Limb (tissue), 2 donors: ENCODE results near the gene TSR1.

Source experiments
- DNase-seq, 2 donors: peaks; one replicate each; pipeline ENCODE4 v3.0.0-alpha.2; 2016; ENCODE audit errors: extremely low spot score in 2 of 2

The TSR1 gene

GRCh38 chr17:2336215-2336851 is at the start of gene TSR1:
Gene TSR1, minus strand, starts transcription at chr17:2336457. Its CDS starts 30 bp downstream, at chr17:2336427.
- peak; percentile 88 to 94 for DNase-seq

- no peak for DNase-seq
These were observed 49.3 kb upstream of the TSR1 start for GRCh38 chr17:2385240-2386210.

DNA sequence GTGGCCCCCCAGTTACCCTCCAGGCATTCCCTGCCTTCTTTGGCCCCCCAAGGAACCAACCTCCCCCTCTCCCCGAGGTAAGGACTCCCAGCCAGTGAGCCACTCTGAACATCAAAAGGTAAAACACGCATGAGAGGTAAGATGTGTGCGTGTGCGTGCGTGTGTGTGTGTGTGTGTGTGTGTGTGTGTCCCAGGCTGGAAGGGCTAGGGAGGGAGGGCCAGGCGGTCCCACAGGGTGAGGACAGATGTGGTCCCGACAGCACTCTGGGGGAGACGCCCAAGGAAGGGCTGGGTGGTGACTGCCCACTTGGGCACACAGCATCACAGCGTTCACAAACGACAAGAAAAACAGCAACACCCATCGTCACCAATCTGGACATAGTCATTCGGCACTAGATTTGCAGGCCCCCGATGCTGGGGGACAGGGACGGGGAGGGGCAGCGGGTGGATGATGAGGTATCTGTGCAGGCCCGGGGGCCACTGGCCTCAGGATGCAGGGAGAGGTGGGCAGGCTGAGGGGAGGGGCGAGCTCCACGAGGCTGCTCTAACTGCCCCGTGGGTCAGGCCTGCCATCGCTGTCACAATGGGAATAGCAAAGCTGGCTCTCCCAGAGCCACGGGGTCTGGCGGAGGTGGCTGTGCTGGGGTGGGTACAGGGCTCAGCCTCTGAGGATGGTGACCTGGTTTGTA is 48.3 kb upstream of the TSR1 start:
- DNase-seq: no peak

DNA sequence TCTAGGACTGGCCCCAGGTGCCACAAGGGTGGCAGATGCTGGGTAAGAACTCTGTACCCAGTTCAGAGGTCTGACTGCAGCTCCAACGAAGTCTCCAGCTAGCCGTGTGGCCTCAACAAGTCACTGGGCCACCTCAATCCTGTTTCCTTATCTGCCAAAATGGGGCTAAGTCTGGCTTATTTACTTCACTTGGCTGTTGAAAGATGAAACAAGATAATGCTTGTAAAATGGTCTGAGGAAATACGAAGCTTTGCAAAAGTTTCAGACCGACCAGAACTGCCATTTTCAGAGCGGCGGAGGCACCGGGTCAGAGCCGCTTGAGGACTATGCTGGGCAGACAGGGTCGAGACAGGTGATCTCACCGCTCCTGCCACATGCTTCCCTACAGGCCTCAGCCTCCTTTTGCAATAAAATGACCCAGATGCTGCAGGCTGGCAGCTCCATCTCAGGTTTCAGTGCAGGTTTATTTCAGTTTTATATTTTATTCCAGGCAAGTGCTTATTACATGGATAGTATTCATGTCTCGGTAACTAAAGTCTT is 47.4 kb upstream of the TSR1 start:
- no peak for DNase-seq

GRCh38 chr17:2380950-2381649 is 44.8 kb upstream of the TSR1 start:
- DNase-seq: no peak

- DNase-seq: no peak
These were observed 44.1 kb upstream of the TSR1 start for GRCh38 chr17:2380226-2380922.

- no peak for DNase-seq
These were observed 43.4 kb upstream of the TSR1 start for GRCh38 chr17:2379489-2380225.

DNA sequence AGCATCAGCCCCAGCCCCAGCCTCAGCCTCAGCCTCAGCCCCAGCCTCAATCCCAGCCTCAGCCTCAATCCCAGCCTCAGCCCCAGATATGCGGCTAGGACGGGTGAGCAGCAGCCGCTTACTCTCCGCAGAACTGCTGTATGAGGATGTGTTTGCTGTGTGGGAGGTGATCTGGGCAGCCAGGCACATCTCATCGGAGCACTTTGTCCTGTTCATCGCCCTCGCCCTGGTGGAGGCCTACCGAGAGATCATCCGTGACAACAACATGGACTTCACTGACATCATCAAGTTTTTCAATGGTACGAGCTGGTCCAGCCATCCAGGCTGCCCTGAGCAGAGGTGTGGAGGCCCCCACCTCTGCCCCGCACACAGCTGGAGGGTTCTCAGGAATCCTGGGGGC is 42.6 kb upstream of the TSR1 start:
- DNase-seq: no peak

DNA sequence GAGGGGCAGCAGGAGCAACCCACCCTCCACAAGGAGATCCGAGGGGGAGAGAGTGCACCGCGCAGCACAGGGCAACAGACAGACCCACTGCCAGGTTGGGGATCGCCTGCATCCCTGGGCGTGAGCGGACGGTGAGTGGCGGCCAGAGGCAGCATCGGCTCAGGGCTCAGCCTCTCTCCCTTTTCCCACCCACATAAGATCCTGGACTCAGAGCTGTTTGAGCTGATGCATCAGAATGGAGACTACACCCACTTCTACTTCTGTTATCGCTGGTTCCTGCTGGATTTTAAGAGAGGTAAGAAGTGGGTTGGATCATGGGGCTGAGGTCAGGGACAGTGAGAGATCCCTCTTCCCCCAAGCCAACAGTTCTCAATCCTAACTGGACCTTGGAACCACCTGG is 41.4 kb upstream of the TSR1 start:
- DNase-seq: no peak

- DNase-seq: no peak
These were observed 39.9 kb upstream of the TSR1 start for GRCh38 chr17:2376107-2376506.

GRCh38 chr17:2375406-2375805 is 39.1 kb upstream of the TSR1 start:
- no peak for DNase-seq

GRCh38 chr17:2374549-2375285 is 38.5 kb upstream of the TSR1 start:
- DNase-seq: no peak

- DNase-seq: no peak
These were observed 36.9 kb upstream of the TSR1 start for GRCh38 chr17:2373179-2373578.

- no peak for DNase-seq
These were observed 36.4 kb upstream of the TSR1 start for GRCh38 chr17:2372681-2373080.

- no peak for DNase-seq
These were observed 35.9 kb upstream of the TSR1 start for GRCh38 chr17:2372180-2372579.

DNA sequence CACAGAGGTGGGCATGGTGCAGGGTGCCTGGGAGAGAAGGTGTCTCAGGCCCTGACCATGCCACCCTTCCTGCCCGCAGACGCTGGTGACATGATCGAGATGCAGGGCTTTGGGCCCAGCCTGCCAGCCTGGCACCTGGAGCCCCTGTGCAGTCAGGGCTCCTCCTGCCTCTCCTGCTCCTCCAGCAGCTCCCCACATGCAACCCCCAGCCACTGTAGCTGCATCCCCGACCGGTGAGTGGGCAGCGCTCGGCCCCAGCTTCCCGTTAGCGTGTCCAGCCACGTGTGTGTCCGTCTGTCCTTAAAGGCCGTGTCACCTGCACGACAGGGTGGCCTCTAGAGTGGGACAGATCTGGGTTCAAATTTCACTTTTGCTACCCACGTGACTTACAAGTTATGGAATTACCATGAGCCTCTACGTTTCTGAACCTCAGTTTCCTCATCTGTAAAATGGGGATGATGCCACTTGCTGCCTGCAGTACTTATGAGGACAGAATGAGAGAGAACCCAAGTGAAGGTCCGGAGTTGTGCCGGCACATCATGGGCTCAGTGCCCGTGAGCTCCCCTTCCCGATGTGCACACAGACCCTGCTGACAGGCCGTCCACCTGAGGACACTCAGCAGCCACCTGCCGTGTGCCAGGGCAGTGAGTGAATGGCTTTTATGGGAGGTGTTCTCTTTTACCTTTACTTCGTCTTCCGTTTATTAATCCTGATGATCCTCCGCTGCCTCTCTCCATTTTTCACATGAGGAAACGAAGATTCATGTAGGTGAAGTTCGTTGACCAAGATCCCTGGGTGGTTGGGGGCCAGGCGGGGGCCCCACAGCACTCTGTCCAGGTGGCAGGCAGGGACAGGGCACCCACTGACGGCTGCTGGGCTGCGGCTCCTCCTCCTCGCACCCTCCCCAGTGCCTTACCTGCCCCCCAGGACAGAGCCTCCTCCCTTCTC is 35.2 kb upstream of the TSR1 start:
- no peak for DNase-seq

GRCh38 chr17:2370211-2370589 is 33.9 kb upstream of the TSR1 start:
- DNase-seq: no peak

DNA sequence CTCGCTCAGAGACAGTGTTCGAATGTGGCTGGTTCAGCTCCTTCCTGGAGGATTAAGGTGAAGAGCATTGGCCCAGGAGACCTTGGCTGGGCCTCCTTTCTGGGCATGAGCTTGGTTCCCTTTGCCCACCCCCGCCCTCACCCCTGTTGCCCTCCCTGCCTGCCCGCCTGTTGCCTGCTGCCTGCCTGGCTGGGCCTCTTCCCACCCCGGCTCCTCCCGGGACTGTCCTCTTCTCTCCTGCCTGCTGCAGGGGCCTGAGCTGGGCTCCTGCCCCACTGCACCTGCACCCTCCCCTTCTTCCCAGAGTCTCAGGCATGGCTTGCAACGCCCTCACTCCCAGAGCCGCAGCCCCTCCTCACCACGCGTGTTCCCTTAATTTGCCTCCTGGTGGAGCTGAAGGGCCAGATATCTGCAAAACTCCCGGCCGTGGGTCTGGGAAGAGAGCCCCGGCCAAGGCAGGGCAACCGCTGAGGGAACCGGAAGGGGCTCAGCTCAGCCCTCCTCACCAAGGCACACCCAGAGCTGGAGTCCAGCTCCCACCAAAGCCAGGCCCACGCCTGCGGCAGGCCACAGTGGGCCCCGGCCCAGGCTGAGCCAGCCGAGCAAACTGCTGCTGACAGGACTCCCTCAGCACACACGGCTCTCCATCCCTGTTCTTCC is 33.4 kb upstream of the TSR1 start:
- no peak for DNase-seq
